NCI-H526 (cell line): ENCODE data around the gene SH3PXD2A.

ENCODE experiments used
- DNase-seq, 2 experiments: peaks; one replicate each; lab custom pipeline; 2025; lab: John Stamatoyannopoulos, UW

The SH3PXD2A gene

GRCh38 chr10:103808780-103809179 is 46.6 kb downstream of the SH3PXD2A start:
- DNase-seq: peak; percentile 25 to 62

DNA sequence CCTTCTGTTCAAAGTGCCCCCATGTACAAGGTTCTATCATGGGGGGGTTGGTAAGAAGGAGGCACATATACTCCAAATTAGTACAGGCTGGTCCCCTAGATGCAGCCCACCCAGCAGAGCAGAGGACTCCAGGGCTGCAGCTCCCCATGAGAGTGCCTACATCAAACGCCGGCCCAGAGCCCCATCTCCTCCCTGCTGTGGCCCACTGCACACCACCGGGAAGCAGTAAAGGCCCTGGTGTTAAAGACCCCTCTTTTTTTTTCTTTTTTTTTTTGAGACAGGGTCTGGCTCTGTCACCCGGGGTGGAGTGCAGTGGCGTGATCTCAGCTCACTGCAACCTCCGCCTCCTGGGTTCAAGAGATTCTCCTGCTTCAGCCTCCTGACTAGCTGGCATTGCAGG is 47.4 kb downstream of the SH3PXD2A start:
- no peak for DNase-seq

DNA sequence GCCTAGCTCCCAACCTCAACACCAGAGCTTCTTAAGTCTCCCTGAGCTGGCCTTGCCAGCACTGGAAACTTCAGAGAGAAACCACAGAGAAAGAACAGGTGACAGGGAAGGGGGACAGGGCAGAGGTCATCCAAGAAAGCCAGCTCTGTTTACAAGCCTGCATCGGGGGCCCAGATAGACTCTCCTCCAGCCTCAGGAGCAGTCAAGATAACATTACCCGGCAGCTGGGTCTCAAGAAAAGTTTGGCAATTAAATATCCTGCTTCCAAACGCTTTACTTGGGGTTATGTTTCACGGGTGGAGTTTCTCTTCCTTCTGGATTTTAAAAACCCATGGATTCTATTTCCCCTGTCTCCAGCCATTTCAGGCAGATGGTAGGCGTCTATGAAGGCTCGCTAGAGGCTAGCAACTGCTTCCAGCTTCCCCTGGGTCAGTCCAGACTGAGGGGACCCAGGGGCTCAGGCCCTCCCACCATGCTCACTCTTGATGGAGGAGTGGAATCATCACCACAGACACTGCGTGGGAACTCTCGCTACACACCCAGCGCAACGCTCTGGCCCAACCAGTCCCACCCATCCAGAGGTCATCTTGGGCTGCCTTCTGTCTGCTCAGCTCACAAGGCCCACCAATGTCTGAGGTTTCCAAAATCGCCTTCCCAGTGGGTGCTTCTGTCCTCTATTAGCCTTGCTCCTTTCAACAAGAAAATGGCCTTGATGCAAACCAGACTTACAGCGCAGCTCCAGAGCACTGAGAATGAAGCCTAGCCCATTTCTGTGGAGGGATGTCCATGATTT is 48.8 kb downstream of the SH3PXD2A start:
- no peak for DNase-seq

GRCh38 chr10:103805781-103806180 is 49.6 kb downstream of the SH3PXD2A start:
- no peak for DNase-seq

DNA sequence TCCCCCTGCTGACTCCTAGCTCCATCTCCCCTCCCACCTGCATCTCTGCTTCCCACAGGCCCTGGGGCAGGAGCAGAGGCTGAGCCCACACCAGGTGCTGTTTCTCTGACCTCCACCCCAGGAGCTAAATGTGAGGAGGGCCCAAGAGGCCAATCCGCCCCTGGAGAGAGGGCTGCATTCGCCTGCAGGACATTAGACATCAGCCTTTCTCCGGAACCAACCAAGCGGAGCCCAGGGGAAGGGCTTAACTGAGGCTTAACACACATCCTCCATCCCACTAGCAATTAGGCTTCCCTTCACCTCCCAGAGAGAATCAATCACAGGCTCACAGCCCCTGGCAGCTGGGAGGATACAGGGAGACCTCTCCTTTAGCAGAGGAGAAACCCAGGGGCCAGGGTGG is 50.5 kb downstream of the SH3PXD2A start:
- peak in 1 of 2 experiments; percentile 63 for DNase-seq

- DNase-seq: peak; percentile 30 to 37
Observed at GRCh38 chr10:103803941-103804340, 51.4 kb downstream of the SH3PXD2A start.

DNA sequence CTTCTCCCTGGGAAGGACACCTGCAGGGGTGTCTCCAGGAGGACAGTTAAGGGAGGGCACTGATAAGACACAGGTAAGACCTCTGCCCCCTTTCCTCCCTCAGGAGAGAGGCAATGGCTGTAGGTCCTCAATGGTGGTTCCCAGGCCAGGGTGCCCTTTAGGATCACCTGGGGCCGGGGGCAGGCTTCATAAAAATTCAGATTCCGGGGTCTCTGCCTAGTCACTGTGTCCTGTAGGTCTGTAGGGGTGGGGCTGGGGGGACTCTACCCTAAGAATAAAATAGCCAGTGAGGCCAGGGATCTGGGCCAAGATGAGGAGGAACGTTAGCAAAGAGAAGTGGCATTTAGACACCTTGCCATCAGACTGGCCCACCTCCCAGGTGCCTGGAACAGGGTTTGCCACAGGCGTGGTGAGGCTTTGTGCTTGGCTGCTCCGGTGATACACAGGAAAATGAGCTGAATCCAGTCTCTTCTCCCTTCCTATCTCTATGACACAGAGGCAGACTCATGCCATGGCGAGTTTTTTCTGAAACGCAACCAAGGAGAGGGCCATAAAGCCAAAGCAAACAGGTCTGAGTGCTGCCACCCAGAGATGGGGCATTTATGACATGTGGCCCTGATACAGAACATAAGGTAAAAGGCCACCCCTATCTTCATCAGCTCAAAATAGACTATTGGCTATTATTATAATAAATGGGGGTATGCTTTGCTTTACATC is 52.6 kb downstream of the SH3PXD2A start:
- peak in 1 of 2 experiments; percentile 47 for DNase-seq

- peak in 1 of 2 experiments; percentile 26 for DNase-seq
Observed at GRCh38 chr10:103802081-103802480, 53.3 kb downstream of the SH3PXD2A start.

DNA sequence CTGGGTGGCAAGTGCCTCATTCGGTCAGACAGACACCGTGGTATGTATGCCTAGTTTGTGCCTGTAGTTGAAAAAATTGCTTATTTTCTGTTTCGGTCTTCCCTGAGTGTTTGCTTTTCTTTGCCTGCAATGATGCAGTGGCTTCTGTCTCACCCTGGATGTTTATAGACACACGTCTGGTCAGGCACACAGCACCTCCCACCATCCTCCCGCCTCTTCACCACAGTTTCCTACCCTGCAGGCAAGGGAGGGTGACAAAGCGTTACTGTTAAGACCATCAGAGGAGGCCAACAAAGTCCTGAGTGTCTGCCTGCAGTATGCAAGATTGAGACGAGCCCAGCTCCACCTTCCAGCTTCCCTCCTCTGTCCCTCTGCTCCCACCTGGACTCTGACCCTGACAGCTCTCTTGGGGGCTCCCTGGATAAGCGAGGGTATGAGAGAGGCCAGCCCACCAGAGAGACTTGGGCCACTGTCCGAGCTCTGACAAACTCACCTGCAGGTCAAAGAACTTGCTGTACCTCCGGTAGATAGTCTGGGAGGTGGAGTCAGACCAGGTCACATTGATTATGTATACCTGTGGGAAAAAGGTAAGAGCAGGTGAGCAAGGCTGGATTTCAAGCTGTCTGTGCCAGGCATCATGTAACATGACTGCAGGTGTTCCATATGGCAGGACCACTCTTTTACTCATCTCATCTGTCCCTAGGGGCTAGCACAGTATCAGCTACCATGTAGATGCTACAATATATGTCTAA is 54.4 kb downstream of the SH3PXD2A start:
- DNase-seq: peak; percentile 72 to 74

- DNase-seq: no peak
Observed at GRCh38 chr10:103800089-103800488, 55.3 kb downstream of the SH3PXD2A start.

DNA sequence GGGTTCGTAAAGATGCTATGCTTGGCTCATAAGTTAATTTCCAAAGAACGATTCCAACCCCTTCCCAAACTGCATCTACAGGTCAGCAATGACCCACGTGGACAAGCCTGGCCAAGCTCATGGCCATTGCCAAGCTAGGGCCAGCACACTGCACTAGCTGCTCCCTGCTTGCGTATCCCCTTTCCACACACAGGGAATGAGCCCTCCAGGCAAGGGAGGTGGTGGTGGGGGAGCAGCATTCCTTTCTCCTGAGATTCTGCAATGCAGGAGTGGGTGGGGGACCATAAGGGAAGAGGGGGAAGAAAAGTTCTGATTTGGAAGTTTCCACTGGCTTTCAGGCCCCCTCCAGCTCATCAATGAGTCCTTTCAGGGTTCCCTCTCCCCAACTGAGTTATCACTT is 56.0 kb downstream of the SH3PXD2A start:
- no peak for DNase-seq

DNA sequence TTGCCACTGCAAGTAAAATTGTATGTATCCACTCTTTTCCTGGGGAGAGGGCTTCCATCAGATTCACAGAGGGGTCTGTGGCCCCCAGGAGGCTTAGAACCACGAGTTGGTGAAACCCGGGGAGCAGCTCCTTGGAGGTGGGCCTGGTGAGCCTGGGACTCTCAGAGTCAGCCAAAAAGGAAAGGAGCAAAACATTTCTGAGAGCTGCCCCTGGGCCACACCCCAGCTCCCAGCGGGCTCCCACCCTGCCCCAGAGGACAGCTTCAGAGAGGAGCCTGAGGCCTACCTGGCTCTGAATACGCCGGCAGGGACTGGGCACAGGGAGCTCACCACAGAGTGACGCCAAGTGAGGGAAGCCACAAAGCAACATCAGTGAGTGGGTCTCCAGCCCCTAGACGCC is 56.9 kb downstream of the SH3PXD2A start:
- no peak for DNase-seq

GRCh38 chr10:103797857-103798256 is 57.5 kb downstream of the SH3PXD2A start:
- no peak for DNase-seq

- no peak for DNase-seq
Observed at GRCh38 chr10:103795634-103796270, 59.6 kb downstream of the SH3PXD2A start.

DNA sequence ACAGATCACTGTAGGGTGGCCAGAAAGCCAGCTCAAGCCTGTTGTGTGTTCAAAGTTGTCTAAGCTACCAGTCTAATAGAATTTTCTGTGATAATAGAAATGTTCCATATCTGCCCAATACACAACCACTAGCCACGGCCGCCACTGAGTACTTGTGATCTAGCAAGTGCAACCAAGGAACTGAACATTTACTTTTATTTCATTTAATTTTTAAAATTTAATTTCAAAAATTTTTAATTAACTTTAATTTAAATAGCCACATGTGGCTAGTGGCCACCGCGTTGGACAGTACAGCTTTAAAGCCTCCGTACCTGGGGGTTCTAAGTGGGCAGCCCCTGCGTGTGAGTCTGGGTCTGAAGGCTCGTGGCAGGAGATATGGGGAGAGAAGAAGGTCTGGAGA is 60.4 kb downstream of the SH3PXD2A start:
- DNase-seq: no peak

- peak in 1 of 2 experiments; percentile 5 for DNase-seq
Observed at GRCh38 chr10:103793920-103794883, 61.2 kb downstream of the SH3PXD2A start.

DNA sequence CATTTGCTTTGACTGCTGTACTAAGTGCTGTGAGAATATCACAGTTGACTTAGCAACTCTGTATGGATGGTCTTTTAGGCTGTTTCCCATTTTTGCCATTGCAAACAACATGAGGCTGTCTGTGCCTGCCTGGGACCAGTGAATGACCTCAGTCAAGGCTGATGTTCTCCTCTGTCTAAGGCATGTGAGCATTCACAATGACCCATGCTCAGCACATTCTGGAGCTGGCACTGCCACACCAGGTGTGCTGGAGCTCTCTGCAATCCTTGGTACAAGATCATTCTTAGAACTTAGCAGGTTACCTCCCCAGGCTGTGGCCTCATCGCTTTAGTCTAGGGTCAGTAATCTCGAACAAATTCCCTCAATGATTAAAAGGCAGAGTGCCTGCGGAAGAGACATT is 61.9 kb downstream of the SH3PXD2A start:
- DNase-seq: no peak

DNA sequence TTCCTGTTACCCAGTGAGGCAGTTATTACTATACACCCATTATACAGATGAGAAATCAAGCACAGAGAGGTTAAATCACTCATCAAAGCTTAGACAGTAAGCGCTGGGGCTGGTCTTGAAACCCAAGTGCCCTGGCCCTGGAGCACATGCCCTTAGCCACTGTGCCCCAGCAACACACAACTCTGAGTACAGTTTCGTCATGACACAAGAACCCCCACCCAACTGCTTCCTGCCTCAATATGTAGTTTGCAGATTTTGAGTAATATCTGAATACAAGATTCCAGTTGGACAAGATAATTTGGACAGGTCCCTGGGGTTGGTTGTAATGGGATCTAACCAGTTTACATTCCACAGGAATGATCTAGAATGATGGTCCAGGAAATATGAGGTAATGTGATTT is 62.8 kb downstream of the SH3PXD2A start:
- DNase-seq: no peak

DNA sequence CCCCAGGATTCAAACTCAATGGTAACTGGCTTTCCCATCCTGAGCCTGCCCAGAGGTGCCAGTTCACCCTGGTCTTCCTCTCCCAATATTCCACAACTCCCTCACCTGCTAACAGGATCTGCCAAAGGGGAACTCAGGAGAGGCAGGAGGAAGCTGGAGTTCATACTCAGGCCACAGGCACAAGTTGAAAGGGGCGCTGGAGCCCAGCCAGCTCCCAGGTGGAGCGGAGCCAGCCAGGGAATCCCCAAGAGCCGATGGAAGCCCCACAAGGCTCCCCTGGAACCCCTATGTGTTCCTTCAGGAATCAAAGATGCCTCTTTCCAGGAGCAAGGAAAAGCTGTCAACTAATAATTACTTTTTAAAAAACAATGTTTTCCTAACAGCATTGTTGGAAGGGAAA is 63.5 kb downstream of the SH3PXD2A start:
- no peak for DNase-seq

DNA sequence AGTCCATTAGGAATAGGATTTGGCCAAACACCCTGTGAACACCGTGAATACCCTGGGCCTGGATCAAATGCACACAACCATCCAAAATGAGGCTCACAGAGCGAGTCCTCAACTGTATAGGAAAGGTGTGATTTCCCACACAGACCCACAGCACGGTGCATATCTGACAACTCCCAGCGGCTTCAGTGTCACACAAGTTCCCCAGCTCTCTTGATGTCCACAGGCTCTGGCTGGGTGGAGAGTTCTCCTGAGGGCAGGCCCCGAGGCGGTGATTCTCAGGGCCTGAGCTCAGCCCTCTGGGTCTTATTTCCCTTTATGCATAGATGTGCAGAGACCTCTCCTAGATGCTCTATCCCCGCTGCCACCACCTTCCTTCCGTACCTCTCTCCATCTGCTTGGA is 64.1 kb downstream of the SH3PXD2A start:
- DNase-seq: no peak

DNA sequence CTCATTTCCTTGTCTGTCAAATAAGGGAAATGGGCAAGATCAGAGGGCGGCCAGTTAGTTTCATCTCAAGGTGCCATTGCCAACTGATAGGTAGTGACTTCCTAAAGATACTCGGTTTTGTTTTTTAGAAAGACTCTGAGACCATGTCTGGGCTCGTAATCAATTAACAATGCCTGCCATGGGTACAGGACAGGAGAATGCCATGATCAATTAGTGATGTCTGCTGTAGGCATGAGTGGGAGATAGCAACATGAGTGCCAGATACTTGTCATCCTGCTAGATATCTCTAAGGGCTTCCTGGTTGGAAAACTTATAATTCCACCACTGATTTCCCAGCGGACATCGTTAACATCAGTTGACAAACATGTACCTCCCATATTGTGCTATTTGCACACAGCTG is 64.8 kb downstream of the SH3PXD2A start:
- no peak for DNase-seq
